NCI-H774 (cell line): ENCODE data around the gene RIPK1.
"Not testable (repeated sequence)": the region's sequence is repeated elsewhere in the genome, so short reads cannot be mapped to it uniquely, and the experiment has no call there.

Source experiments
- DNase-seq: peaks from one replicate; lab custom pipeline; 2025; lab: John Stamatoyannopoulos, UW

RIPK1 gene

DNA sequence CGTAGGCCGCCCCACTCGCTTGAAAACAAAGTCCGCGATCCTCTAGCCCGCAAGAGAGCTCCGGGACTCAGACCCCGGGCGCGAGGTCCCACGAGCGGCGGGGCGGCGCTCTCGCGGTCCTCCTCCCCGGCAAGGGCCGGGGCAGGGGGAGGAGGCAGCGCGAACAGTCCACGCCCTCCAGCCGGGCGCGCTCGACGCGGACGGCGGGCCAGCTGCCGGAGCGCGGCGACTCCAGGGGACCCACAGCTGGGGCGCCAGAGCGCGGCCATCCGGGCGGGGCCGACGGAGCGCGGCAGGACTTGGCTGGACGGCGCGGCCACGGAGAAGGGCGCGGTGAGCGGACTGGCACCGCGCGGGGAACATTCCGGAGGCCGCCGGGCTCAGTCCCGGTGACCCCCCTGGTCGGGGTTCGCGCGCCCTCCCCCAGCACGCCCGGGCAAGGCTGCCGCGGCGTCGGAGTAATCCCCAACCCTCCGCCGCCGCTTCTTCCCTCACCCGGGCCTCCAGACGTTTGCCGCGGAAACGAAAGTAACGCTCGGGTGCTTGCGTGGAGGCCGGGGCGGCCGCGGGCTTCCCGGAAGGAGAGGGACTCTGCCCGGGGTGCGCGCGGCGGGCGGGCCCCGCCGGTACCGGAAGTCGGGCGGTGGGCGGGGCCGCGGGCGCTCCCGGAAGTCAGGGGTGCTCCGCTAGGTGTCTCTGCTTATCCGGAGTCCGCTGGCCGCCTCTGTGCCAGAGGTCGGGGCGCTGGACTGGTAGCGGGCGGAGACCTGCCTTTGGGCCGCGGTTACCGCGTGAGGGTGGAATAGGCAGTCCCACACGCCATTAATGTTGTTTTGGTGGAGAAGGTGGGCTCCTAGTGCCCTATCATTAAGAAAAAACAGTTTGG, at the start of gene RIPK1:
RIPK1 (plus strand) TSS at position 166 of the 886 bp plus-strand sequence. CDS start 8,330 bp downstream, outside the sequence.
- DNase-seq, result peak; percentile 88

DNA sequence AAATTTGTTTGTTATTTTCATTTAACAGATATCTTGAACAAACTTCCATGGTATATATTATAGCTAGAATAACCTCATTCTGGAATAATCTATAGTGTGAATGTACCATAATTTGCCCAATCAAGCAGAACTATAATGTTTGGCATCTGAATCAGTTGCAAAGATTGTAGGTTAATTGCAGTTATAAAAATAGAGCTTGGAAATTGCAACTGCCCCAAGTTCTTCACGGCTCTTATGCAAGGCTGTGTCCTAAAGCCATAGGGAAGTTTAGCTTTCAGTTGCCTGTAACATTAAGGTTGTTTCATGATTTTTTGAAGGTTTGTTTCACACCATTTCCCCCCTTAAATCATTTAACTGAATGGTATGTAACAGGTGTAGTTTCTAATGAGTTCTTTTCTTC, 49.2 kb upstream of the RIPK1 start:
- no peak for DNase-seq

DNA sequence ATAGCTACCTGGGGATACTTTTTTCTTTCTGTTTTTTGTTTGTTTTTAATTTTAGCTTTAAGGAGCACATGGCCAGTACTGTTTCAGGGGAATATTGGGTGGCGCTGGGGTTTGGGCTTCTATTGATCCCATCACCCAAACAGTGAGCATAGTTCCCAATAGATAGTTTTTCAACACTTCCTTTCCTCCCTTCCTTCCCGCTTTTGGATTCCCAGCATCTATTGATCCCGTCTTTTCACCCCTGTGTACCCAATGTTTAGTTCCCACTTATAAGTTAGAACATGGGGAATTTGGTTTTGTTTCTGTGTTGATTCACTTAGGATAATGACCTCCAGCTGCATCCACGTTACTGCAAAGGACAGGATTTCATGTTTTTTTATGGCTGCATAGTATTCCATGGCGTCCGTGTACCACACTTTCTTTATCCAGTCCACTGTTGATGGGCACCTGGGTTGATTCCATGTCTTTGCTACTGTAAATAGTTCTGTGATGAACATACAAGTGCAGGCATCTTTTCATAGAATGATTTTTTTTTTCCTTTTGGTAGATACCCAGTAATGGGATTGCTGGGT, 48.5 kb upstream of the RIPK1 start:
- no peak for DNase-seq

DNA sequence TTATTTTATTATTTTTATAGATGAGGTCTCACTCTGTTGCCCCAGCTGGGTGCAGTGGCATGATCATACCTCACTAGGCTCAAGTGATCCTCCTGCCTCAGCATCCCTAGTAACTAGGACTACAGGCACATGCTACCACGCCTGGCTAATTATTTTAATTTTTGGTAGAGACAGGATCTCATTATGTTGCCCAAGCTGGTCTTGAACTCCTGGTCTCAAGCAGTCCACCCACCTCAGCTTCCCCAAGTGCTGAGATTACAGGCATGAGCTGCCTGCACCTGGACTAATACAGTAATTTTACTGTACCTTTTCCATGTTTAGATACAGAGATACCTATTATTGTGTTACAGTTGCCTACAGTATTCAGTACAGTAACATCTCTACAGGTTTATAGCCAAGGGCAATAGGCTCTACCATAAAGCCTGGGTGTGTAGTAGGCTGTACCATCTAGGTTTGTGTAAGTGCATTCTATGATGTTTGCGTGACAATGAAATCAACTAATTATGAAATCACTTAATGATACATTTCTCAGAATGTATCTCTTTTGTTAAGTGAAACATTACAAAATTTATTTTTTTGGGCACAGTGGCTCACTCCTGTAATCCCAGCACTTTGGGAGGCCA, 47.2 kb upstream of the RIPK1 start:
- not testable (repeated sequence) for DNase-seq

DNA sequence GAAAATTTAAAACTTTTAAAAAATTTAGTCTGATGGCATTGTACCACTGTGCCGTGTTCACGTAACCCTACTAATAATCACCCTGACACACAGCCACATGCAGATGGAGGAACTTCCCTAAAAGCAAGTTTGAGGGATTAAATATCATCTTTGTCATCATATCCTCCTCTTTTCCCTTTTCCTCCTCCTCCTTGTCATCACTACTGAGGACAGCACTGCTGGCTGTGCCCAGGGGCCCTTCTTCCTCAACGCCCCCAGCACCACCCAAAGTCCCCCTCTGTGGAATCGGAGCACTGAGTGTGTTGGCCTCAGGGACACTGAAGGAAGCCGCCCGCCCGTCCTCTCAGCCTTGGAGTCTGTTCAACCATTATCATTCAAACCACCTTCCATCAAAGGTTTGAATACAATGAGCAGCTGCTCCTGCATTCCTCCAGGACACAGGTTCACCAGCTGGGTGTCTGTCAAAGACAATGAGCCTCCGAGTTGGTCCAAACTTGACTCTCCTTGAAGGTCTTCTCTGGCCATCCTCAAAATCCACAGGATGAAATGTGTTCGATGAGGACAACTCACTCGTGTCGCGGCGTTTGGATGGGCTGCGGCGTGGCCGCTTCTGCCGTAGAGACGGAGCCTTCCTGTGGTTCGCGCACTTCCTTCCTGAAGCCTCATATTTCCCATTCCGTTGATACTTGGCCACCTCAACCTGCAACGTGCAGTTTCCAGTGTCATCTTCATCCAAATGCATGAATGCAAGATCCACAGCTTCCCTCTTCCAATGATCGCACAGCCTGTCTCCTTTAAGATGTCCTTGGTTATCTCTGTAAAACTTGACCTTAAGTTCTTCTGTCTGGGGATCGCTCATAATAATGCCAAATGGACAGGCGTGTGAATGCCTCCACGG, 45.3 kb upstream of the RIPK1 start:
- DNase-seq, result no peak

DNA sequence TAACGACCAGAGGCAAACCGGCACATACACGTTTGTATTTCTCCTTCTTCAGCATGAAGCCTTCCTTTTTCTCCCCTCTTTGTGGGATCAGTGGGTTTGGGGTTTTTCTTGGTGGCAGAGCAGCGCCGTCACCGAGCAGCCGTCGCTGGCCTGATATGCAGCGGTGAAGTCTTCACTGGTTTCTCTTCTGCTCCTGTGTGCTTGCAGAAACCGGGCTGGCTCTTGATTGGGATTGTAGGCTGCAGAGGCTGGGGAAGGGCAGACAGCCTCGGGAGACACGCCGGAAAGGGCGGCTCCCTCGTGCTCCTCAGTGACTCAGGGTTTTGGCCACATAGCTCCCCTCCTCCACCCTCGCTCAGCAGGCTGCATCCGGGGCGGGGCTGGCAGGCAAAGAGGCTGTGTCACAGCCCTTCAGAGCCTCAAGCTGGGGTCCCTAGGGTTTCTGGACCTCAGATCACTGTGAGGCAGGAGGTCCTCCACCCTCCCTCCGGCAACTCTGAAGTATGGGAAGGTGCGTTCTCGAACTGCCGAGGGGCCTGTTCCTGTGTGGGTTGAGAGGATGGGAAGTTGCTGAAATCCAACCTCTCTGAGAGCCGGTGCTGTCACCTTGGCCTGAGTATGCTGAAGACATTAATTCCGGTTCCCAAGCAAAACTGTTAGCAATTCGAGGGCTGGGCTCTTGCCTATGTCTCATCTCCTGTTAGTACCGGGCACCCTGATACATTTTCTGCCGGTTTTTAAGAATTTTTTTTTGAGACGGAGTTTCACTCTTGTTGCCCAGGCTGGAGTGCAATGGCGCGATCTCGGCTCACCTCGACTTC, 44.4 kb upstream of the RIPK1 start:
- no peak for DNase-seq

DNA sequence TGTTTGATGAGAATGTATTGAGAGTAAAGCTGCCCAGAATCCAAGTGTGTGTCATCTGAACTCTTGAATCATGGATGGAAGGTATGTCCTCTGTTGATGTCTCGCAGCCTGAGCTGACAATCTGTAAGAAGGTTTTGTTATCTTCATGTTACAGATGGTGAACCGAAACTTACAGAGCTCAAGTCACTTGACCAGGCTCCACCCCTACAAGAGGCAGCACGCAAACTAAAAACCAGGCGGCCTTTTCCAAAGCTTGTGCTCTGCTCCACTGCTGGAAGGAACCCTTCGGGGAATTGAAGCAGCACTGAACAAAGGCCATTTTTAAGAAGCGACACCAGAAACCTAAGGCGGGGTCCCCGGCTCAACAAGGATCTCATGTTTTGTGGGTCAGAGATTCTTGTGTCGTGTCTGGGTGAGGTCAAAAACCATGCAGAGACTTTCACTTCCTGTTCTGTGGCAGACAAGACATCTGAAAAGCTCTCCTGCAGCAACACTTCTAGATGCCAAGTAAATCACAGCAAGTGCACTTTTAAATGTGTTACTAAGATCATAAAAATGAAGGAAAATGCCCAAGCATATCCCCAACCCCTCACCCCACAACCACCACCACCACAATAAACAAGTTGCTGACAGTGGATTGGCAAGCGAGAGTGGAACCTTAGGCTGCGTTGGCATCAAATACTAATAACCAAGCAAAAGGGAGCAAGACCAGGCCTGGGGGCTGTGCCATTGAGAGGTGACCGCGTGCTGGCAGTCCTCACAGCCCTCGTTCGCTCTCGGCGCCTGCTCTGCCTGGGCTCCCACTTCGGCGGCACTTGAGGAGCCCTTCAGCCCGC, 41.3 kb upstream of the RIPK1 start:
- no peak for DNase-seq

DNA sequence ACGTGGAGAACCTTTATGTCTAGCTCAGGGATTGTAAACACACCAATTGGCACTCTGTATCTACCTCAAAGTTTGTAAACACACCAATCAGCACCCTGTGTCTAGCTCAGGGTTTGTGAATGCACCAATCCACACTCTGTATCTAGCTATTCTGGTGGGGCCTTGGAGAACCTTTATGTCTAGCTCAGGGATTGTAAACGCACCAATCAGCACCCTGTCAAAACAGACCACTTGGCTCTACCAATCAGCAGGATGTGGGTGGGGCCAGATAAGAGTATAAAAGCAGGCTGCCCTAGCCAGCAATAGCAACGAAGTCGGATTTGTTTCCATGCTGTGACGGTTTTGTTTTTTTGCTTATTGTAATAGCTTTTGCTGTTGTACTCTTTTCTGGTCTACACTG, 40.1 kb upstream of the RIPK1 start:
- not testable (repeated sequence) for DNase-seq

DNA sequence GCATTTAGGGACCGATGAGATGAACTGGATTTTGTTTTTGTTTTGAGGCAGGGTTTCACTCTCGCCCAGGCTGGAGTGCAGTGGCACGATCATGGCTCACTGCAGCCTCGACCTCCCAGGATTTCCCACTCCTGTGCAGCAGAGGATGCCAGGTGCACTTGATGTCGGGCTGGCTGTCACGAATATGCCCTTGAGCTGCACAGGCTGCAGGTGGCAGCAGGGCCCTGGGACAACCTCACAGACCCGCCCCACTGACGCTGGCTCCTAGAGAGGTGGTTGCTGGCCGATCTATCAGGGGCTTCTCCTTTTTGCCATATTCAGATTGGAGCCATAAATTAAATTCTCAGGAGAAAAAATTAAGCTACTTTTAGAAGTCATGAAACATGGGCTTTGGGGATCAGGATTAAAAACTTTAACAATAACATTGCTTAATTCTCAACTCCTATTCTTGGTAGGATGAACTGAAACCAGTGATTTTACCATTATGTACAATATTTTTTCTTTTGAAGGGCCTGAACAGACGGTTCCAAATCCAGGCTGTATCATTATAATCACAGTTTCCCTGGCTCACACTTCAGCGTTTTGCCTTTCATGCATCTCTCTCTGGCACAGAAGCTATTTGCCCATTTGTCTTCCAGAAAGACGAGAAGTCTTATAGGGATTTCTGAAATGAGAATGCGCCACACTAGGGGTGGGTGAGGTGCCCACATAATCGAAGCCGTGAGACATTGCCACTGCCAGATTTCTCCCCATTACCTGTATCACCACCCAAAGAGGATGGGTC, 36.2 kb upstream of the RIPK1 start:
- peak; percentile 13 for DNase-seq

DNA sequence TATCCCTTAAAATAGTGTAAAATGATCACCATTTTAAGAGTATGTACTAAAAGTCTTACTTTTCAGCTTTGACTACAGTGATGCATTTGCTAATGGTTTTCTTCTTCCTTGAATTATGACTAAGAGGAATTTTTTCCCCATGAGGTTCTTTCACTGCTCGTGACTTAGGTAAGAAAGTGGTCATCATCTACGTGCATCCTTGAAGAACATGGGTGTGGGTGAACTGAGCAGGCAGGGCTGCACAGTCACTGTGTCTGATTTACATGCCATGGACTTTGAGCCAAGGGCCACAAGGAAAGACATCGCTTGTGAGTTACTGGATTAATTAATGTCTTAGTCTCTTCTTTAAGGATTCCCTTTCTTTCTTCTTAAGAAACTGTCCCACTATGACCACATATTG, 35.3 kb upstream of the RIPK1 start:
- no peak for DNase-seq

DNA sequence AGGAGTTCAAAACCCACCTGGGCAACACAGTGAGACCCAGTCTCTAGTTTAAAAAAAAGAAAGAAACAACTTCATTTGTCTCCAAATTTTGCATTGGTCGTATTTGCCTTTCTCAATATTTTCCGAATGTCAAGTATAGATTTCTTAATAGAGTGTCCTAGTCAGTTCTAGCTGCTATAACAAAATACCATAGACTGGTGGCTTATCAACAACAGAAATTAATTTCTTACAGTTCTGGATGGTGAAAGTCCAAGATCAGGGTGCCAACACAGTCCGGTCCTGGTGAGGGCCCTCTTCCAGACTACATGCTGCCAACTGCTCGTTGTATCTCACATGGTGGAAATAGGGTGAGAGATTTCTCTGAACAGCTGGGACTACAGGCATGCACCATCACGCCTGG, 34.6 kb upstream of the RIPK1 start:
- DNase-seq, result no peak

DNA sequence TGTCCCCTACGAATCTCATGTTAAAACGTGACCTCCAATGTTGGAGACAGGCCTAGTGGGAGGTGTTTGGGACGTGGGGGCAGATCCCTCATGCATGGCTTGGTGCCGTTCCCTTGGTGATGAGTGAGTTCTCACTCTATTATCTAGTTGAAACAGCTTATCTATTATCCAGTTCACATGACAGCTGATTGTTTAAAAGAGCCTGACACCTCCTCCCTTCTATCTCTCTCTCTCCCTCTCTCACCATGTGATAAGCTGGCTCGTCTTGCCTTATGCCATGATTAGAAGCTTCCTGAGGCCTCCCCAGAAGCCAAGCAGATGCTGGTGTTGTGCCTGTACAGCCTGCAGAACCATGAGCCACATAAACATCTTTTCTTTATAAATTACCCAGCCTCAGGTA, 32.9 kb upstream of the RIPK1 start:
- DNase-seq, result no peak

DNA sequence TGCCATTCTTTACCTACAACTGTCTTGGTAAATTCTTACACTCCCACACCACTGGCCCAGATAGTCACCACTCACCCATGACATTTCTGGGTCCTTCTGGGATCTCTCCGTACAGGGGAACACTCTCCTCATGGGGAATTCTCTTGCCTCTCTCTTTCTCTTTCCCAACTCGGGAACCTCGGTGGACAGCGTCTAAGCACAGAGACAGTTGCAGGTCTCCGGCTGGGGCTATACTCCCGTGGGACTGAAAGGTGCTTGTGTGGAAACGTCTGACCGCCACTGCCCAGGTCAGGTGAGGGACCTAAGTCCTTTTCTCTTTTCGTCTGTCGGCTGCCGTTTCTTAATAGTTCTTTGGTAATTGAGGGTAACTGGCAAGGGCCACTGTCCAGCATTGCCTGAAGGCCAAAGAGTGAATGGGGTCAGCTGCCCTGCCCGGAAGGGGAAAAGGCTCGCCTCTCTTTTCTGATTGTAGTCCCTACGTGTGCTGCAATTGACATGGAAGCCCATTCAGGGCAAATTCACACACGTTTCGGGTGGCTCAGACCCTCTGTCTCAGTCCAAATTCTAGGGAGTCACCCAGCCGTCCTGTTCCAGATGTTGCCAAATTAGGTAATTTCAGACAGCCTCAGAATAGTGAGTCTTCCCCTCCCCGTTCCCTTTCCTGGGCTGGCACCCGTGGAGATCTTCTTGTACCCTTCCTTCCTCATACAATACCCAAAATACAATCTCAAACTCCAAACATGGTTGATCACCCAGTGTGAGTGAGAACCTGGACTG, 31.2 kb upstream of the RIPK1 start:
- DNase-seq, result no peak

DNA sequence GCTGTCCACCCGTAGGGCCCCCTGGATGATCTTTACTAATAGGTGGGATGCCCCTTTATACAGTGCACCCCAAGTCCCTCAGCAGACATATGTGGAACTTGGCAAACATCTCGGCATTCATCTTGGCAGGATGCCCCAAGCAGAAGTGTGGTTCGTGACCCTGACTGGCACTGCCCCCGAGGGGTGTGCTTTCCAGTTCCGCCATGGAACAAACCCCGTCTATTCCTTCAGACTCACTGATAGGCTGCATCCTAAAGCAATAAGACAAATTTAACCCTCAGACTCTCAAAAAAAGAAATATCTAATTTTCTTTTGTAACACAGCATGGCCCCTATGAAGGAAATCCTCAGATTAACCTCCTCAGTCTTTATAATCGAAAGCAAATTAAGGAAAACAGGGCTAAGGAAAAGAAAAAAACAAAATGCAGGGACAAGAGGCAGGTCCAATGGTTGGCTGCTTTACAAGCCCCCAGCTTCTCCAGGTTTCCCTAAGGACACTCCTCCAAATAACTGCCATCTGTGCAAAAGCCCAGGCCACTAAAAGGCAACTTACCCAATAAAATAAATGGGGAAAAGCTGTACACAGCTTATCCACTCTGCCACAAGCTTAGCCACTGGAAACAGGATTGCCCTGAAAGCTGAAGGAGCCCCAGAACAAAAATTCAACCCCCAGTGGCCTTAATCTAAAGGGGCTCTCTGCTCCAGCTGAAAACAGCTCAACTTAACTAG, 30.5 kb upstream of the RIPK1 start:
- DNase-seq, result no peak

DNA sequence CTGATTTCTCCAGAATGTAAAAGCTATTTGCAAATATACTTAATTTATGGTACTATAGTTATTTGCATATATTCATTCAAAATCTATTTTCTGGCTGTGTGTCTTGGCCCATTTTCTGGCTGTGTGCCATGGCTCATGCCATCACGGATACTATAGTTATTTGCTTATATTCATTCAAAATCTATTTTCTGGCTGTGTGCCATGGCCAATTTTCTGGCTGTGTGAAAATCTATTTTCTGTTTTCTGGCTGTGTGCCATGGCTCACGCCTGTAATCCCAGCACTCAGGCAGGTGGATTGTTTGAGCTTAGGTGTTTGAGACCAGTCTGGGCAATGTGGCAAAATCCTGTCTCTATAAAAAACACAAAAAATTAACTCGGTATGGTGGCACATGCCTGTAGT, 28.9 kb upstream of the RIPK1 start:
- DNase-seq, result peak; percentile 69

DNA sequence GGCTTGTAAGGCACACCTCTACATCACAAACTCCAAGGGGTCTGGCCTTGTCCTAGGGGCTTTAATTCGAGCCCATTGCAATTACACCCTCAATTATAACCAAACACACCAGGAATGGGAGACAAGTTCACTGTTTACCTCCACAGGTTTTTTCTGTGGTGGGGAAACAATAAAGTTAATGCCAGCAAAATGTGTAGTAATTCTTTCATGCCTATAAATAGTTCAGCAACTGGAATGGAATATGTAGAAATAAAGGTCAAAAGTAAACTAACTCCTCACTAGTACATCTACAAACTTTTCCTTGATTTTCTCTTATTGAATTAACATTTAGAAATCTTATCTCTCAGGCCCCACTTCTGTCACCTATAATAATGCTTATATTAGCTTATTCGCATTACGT, 27.1 kb upstream of the RIPK1 start:
- DNase-seq, result no peak

DNA sequence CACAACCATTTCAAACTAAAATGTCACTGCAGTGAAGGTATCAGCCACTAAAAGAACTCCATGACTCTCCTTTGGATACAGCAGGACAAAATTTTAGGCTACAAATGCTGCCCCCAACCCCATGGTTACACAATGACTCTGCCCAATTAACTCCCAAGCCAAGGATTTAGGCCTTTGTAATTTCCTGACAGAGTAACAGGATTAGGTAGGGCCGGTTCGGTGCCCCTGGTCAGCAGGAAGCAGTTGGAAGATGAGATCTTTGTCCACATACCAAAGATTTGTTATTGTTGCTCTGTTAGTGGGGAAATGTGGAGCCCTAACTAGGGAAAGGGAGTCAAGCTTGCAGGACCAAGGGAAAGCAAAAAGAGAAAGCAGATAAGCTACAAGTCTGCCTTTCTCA, 26.7 kb upstream of the RIPK1 start:
- no peak for DNase-seq

DNA sequence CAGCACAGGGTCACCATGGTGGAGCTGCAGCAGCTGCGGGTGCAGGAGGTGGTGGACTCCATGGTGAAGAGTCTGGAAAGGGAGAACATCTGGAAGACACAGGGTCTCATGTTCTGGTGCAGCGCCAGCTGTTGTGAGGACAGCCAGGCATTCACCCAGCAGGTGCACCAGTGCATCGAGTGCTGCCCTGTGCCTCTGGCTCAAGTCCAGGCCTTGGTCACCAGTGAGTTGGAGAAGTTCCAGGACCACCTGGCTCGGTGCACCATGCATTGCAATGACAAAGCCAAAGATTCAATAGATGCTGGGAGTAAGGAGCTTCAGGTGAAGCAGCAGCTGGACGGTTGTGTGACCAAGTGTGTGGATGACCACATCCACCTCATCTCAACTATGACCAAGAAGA, 22.9 kb upstream of the RIPK1 start:
- DNase-seq, result peak; percentile 63
